ENCODE results near the gene FAM162A.

The FAM162A gene

GRCh38 chr3:122387709-122388108 is 3.7 kb downstream of the FAM162A start:
- no peak for DNase-seq

GRCh38 chr3:122389197-122389596 is 5.2 kb downstream of the FAM162A start:
- DNase-seq, result no peak

- DNase-seq, result no peak
Measured at GRCh38 chr3:122389892-122390291, 5.9 kb downstream of the FAM162A start.

- DNase-seq, result no peak
Measured at GRCh38 chr3:122390665-122391064, 6.7 kb downstream of the FAM162A start.

- no peak for DNase-seq
Measured at GRCh38 chr3:122391681-122392446, 7.9 kb downstream of the FAM162A start.

GRCh38 chr3:122392868-122393844 is 9.2 kb downstream of the FAM162A start:
- DNase-seq, result peak in 4 of 51 donors; percentile 1 to 11 (median 6)

- DNase-seq, result no peak
Measured at GRCh38 chr3:122394173-122394572, 10.2 kb downstream of the FAM162A start.

- DNase-seq, result no peak
Measured at GRCh38 chr3:122395582-122395981, 11.6 kb downstream of the FAM162A start.

GRCh38 chr3:122396511-122396910 is 12.5 kb downstream of the FAM162A start:
- no peak for DNase-seq

- no peak for DNase-seq
Measured at GRCh38 chr3:122397201-122397600, 13.2 kb downstream of the FAM162A start.

- DNase-seq, result no peak
Measured at GRCh38 chr3:122398920-122399319, 14.9 kb downstream of the FAM162A start.

GRCh38 chr3:122403489-122403888 is 19.5 kb downstream of the FAM162A start:
- no peak for DNase-seq

- no peak for DNase-seq
Measured at GRCh38 chr3:122405015-122405414, 21.0 kb downstream of the FAM162A start.

- DNase-seq, result no peak
Measured at GRCh38 chr3:122406198-122406597, 22.2 kb downstream of the FAM162A start.

GRCh38 chr3:122407946-122408345 is 24.0 kb downstream of the FAM162A start:
- no peak for DNase-seq

GRCh38 chr3:122409446-122409845 is 25.5 kb downstream of the FAM162A start:
- DNase-seq, result no peak

GRCh38 chr3:122410111-122410510 is 26.1 kb downstream of the FAM162A start:
- no peak for DNase-seq

- no peak for DNase-seq
Measured at GRCh38 chr3:122410639-122411038, 26.7 kb downstream of the FAM162A start.

GRCh38 chr3:122414391-122414790 is 30.4 kb downstream of the FAM162A start:
- no peak for DNase-seq

GRCh38 chr3:122415104-122415744 is 31.2 kb downstream of the FAM162A start:
- no peak for DNase-seq

GRCh38 chr3:122415762-122416654 is 32.0 kb downstream of the FAM162A start, which contains the start of gene WDR5B:
WDR5B (minus strand) TSS chr3:122416062; CDS start chr3:122415528, 534 bp downstream.
- DNase-seq, result no peak
